ENCODE results near the gene F9. TPM values are rescaled to one million over a fixed set of nuclear protein-coding genes. Genes with fewer than 3 reads are reported as not detected.

F9 gene
- total RNA-seq, 1 experiment from 2014 or later: not detected

GRCh38 chrX:139600105-139600504, 69.6 kb downstream of the F9 start:
- no peak for DNase-seq (ENCODE audit: low spot score)

Other genes with a start within 250 kb of the F9 start
- not detected in 2 replicates for gene MCF2, start 177.4 kb downstream of the F9 start, total RNA-seq (2014; rRNA removed; shearing (Covaris generic))